Effector memory CD4-positive, alpha-beta T cell (primary cell): Measurements from ENCODE around the gene EXTL1.

ENCODE experiments used
- DNase-seq, 3 donors: peaks; one replicate each; pipeline ENCODE4 v3.0.0-alpha.2; 2020
- H3K27ac ChIP-seq: 2 replicates; pipeline ENCODE4 v1.7.0; 2013; ENCODE audit warnings: mild to moderate bottlenecking, low read length, moderate library complexity; ENCODE audit not compliant: insufficient read depth, poor library complexity, severe bottlenecking
- H3K27me3 ChIP-seq: replicated peaks from 2 replicates; pipeline ENCODE4 v1.7.0; 2013; ENCODE audit warnings: mild to moderate bottlenecking, low read length; ENCODE audit not compliant: insufficient read depth, control insufficient read depth, poor library complexity, severe bottlenecking
- H3K36me3 ChIP-seq: 2 replicates; pipeline ENCODE4 v1.7.0; 2013; ENCODE audit warnings: mild to moderate bottlenecking, low read length, moderate library complexity; ENCODE audit not compliant: control insufficient read depth, insufficient read depth
- H3K4me1 ChIP-seq: 2 replicates; pipeline ENCODE4 v1.7.0; 2013; ENCODE audit warnings: low read length, mild to moderate bottlenecking; ENCODE audit not compliant: control insufficient read depth, insufficient read depth, poor library complexity, severe bottlenecking
- H3K4me3 ChIP-seq: 2 replicates; pipeline ENCODE4 v1.7.0; 2013; ENCODE audit warnings: low read length, low read depth, mild to moderate bottlenecking; ENCODE audit not compliant: insufficient read depth, poor library complexity, severe bottlenecking
- H3K9me3 ChIP-seq: 2 replicates; pipeline ENCODE4 v1.7.0; 2013; ENCODE audit warnings: mild to moderate bottlenecking, low read length, moderate library complexity; ENCODE audit not compliant: control insufficient read depth

EXTL1 gene

GRCh38 chr1:26069941-26070295 is 48.3 kb downstream of the EXTL1 start:
- Histone ChIP-seq H3K9me3 (no peaks in the 10 kb centered on the region), H3K27ac (no peak overlapping the region), H3K36me3 (no peaks in the 10 kb centered on the region), H3K4me3 (no peak overlapping the region), H3K27me3 (peaks cover 5% of the 10 kb centered on the region), H3K4me1 (no peaks in the 10 kb centered on the region)
- no peak for DNase-seq

- Histone ChIP-seq H3K4me3 (no peak overlapping the region), H3K27ac (no peak overlapping the region), H3K36me3 (no peaks in the 10 kb centered on the region), H3K27me3 (peaks cover 5% of the 10 kb centered on the region), H3K4me1 (peaks cover 1% of the 10 kb centered on the region), H3K9me3 (no peaks in the 10 kb centered on the region)
- no peak for DNase-seq
Observed at GRCh38 chr1:26070296-26070962, 48.9 kb downstream of the EXTL1 start.

GRCh38 chr1:26070963-26071342 is 49.4 kb downstream of the EXTL1 start:
- no peak overlapping the region for H3K27ac ChIP-seq
- DNase-seq = no peak
- H3K4me3 ChIP-seq = no peak overlapping the region
- H3K4me1 ChIP-seq = peaks cover 7% of the 10 kb centered on the region
- H3K27me3 ChIP-seq = peaks cover 5% of the 10 kb centered on the region
- no peaks in the 10 kb centered on the region for H3K9me3 ChIP-seq
- no peaks in the 10 kb centered on the region for H3K36me3 ChIP-seq

GRCh38 chr1:26072305-26072704 is 50.7 kb downstream of the EXTL1 start:
- Histone ChIP-seq H3K27ac (no peak overlapping the region), H3K9me3 (no peaks in the 10 kb centered on the region), H3K4me3 (no peak overlapping the region), H3K27me3 (peaks cover 5% of the 10 kb centered on the region), H3K36me3 (no peaks in the 10 kb centered on the region), H3K4me1 (peaks cover 8% of the 10 kb centered on the region)
- no peak for DNase-seq

GRCh38 chr1:26075421-26076144 is 54.0 kb downstream of the EXTL1 start:
- no peak overlapping the region for H3K4me3 ChIP-seq
- no peak for DNase-seq
- peaks cover 5% of the 10 kb centered on the region for H3K27me3 ChIP-seq
- no peaks in the 10 kb centered on the region for H3K36me3 ChIP-seq
- no peaks in the 10 kb centered on the region for H3K9me3 ChIP-seq
- H3K4me1 ChIP-seq = peaks cover 8% of the 10 kb centered on the region
- H3K27ac ChIP-seq = no peak overlapping the region

GRCh38 chr1:26077524-26077923 is 55.9 kb downstream of the EXTL1 start:
- no peak for DNase-seq
- H3K4me3 ChIP-seq = no peak overlapping the region
- no peaks in the 10 kb centered on the region for H3K36me3 ChIP-seq
- peaks cover 8% of the 10 kb centered on the region for H3K4me1 ChIP-seq
- H3K9me3 ChIP-seq = no peaks in the 10 kb centered on the region
- no peak overlapping the region for H3K27ac ChIP-seq
- H3K27me3 ChIP-seq = no peaks in the 10 kb centered on the region

- DNase-seq = no peak
- H3K36me3 ChIP-seq = no peaks in the 10 kb centered on the region
- peaks cover 8% of the 10 kb centered on the region for H3K4me1 ChIP-seq
- H3K4me3 ChIP-seq = no peak overlapping the region
- no peaks in the 10 kb centered on the region for H3K9me3 ChIP-seq
- no peak overlapping the region for H3K27ac ChIP-seq
- H3K27me3 ChIP-seq = no peaks in the 10 kb centered on the region
Observed at GRCh38 chr1:26078286-26079177, 57.0 kb downstream of the EXTL1 start.

- Histone ChIP-seq H3K27me3 (no peaks in the 10 kb centered on the region), H3K4me3 (no peak overlapping the region), H3K27ac (no peak overlapping the region), H3K9me3 (no peaks in the 10 kb centered on the region), H3K36me3 (no peaks in the 10 kb centered on the region), H3K4me1 (peaks cover 8% of the 10 kb centered on the region)
- DNase-seq = no peak
Observed at GRCh38 chr1:26079178-26079563, 57.6 kb downstream of the EXTL1 start.

GRCh38 chr1:26079960-26080814 is 58.6 kb downstream of the EXTL1 start:
- no peak overlapping the region for H3K4me3 ChIP-seq
- H3K36me3 ChIP-seq = no peaks in the 10 kb centered on the region
- DNase-seq = no peak
- H3K4me1 ChIP-seq = peaks cover 8% of the 10 kb centered on the region
- H3K9me3 ChIP-seq = no peaks in the 10 kb centered on the region
- no peaks in the 10 kb centered on the region for H3K27me3 ChIP-seq
- no peak overlapping the region for H3K27ac ChIP-seq
